HepG2 (cell line): ENCODE measurements around the gene ISOC2. TPM values are rescaled to one million over a fixed set of nuclear protein-coding genes. Genes with fewer than 3 reads are reported as not detected.
A peak's percentile ranks its signal among the peaks of the same experiment; 100 is the strongest.

Source experiments
- CHD4 ChIP-seq: fragments of 200-600 bp; sonication (generic); IDR thresholded peaks from 2 replicates; pipeline ENCODE4 v1.7.0; 2017; ENCODE audit warnings: mild to moderate bottlenecking, low read length, borderline replicate concordance
- FOXK1 ChIP-seq: sonication (generic); formaldehyde crosslinking; IDR thresholded peaks from 2 replicates; pipeline ENCODE4 v1.4.0; 2020; ENCODE audit warnings: low read depth, missing genetic modification reagents, borderline replicate concordance
- GABPB1 ChIP-seq: IDR thresholded peaks from 2 replicates; pipeline ENCODE4 v1.6.1; 2016; ENCODE audit warnings: mild to moderate bottlenecking, missing genetic modification reagents, moderate library complexity, missing compliant biosample characterization
- KDM3A ChIP-seq: IDR thresholded peaks from 2 replicates; pipeline ENCODE4 v1.6.1; 2018; ENCODE audit warnings: low read depth, missing compliant biosample characterization
- KMT2A ChIP-seq: sonication (generic); formaldehyde crosslinking; IDR thresholded peaks from 2 replicates; pipeline ENCODE4 v1.4.0; 2020; ENCODE audit warnings: missing genetic modification reagents
- MXD4 ChIP-seq: IDR thresholded peaks from 2 replicates; pipeline ENCODE4 v1.6.1; 2016; ENCODE audit warnings: mild to moderate bottlenecking, missing biosample characterization, missing genetic modification reagents
- MYC ChIP-seq: sonication (generic); formaldehyde crosslinking; IDR thresholded peaks from 2 replicates; pipeline ENCODE4 v1.9.0; 2021; ENCODE audit warnings: missing genetic modification reagents, borderline replicate concordance
- NFE2L1 ChIP-seq: sonication (generic); formaldehyde crosslinking; IDR thresholded peaks from 2 replicates; pipeline ENCODE4 v1.4.0; 2020; ENCODE audit warnings: missing genetic modification reagents, mild to moderate bottlenecking, borderline replicate concordance
- NFIC ChIP-seq: IDR thresholded peaks from 2 replicates; pipeline ENCODE4 v1.6.1; 2012; ENCODE audit warnings: mild to moderate bottlenecking, low read length, inconsistent platforms
- SIN3B ChIP-seq: fragments of 150-350 bp; IDR thresholded peaks from 2 replicates; pipeline ENCODE4 v1.6.1; 2014; ENCODE audit warnings: low read length
- SIX1 ChIP-seq: sonication (generic); formaldehyde crosslinking; IDR thresholded peaks from 2 replicates; pipeline ENCODE4 v1.4.0; 2020; ENCODE audit warnings: missing genetic modification reagents, borderline replicate concordance
- SMYD3 ChIP-seq: sonication (generic); formaldehyde crosslinking; IDR thresholded peaks from 2 replicates; pipeline ENCODE4 v1.8.1; 2023; ENCODE audit warnings: mild to moderate bottlenecking, missing genetic modification reagents
- TAF1 ChIP-seq: sonication (generic); formaldehyde crosslinking; IDR thresholded peaks from 2 replicates; pipeline ENCODE4 v1.4.0; 2020; ENCODE audit warnings: missing genetic modification reagents
- THAP8 ChIP-seq: sonication (generic); formaldehyde crosslinking; IDR thresholded peaks from 2 replicates; pipeline ENCODE4 v1.5.1; 2020; ENCODE audit warnings: missing genetic modification reagents, mild to moderate bottlenecking, borderline replicate concordance
- THYN1 ChIP-seq: sonication (generic); formaldehyde crosslinking; IDR thresholded peaks from 2 replicates; pipeline ENCODE4 v1.8.1; 2023; ENCODE audit warnings: low read depth, mild to moderate bottlenecking, moderate library complexity, missing genetic modification reagents, borderline replicate concordance
- ZBTB43 ChIP-seq: sonication (generic); formaldehyde crosslinking; conservative IDR thresholded peaks from 2 replicates; pipeline ENCODE4 v1.4.0; 2020; ENCODE audit warnings: missing genetic modification reagents
- ZBTB46 ChIP-seq: sonication (generic); formaldehyde crosslinking; IDR thresholded peaks from 2 replicates; pipeline ENCODE4 v1.4.0; 2020; ENCODE audit warnings: mild to moderate bottlenecking, missing genetic modification reagents, borderline replicate concordance
- ZFP36 ChIP-seq: fragments of 150-350 bp; IDR thresholded peaks from 2 replicates; pipeline ENCODE4 v1.6.1; 2018; ENCODE audit warnings: borderline replicate concordance, low read length, low read depth; ENCODE audit not compliant: partially characterized antibody
- ZFP82 ChIP-seq: sonication (generic); formaldehyde crosslinking; IDR thresholded peaks from 2 replicates; pipeline ENCODE4 v1.5.1; 2020; ENCODE audit warnings: mild to moderate bottlenecking, missing genetic modification reagents, borderline replicate concordance
- ZNF331 ChIP-seq: sonication (generic); formaldehyde crosslinking; IDR thresholded peaks from 2 replicates; pipeline ENCODE4 v1.4.0; 2020; ENCODE audit warnings: missing genetic modification reagents
- ZNF546 ChIP-seq: sonication (generic); formaldehyde crosslinking; conservative IDR thresholded peaks from 2 replicates; pipeline ENCODE4 v1.8.1; 2023; ENCODE audit warnings: mild to moderate bottlenecking, missing genetic modification reagents
- ZNF598 ChIP-seq: sonication (generic); formaldehyde crosslinking; IDR thresholded peaks from 2 replicates; pipeline ENCODE4 v1.5.1; 2020; ENCODE audit warnings: mild to moderate bottlenecking, missing genetic modification reagents, borderline replicate concordance
- ZNF749 ChIP-seq: sonication (generic); formaldehyde crosslinking; IDR thresholded peaks from 2 replicates; pipeline ENCODE4 v1.8.0; 2022; ENCODE audit warnings: mild to moderate bottlenecking, missing genetic modification reagents, moderate library complexity, borderline replicate concordance
- ZNF768 ChIP-seq: sonication (generic); formaldehyde crosslinking; IDR thresholded peaks from 2 replicates; pipeline ENCODE4 v1.4.0; 2020; ENCODE audit warnings: missing genetic modification reagents
- polyA plus RNA-seq, 8 experiments: library from polyadenylated mRNA; depleted of rRNA in 3 of 8; stranded (reverse) in 7 of 8; unstranded in 1 of 8; fragments of >200 nt; fragmentation: Illumina TruSeq in 4 of 8; extraction: Trizol in 4 of 8; gene quantifications; 2 replicates each; pipeline versions ENCODE4 v1.2.1 to v1.2.3, GENCODE V29; 2011 to 2016; ENCODE audit warnings: low read depth in 4 of 8, missing spikeins in 1 of 8, mixed read lengths in 1 of 8; ENCODE audit not compliant: insufficient read depth in 1 of 8
- total RNA-seq, 5 experiments: library from RNA; depleted of rRNA; stranded (reverse); fragments of >200 nt; fragmentation: Illumina TruSeq; extraction: Trizol; gene quantifications; 2 replicates each; pipeline ENCODE4 v1.2.3, GENCODE V29; 2016; ENCODE audit warnings: low read depth in 1 of 5
- TF ChIP-seq, protein P1 (sequence below): sonication (generic); formaldehyde crosslinking; IDR thresholded peaks from 2 replicates; pipeline ENCODE4 v1.8.1; 2023; ENCODE audit warnings: mild to moderate bottlenecking, inconsistent platforms, moderate library complexity, missing genetic modification reagents, borderline replicate concordance

ISOC2 gene
- total and polyA plus RNA-seq, 2 of the 13 experiments (the other 11 are each of a cell fraction or from before 2014, with no cell fraction given): 76.8 to 105 TPM

DNA sequence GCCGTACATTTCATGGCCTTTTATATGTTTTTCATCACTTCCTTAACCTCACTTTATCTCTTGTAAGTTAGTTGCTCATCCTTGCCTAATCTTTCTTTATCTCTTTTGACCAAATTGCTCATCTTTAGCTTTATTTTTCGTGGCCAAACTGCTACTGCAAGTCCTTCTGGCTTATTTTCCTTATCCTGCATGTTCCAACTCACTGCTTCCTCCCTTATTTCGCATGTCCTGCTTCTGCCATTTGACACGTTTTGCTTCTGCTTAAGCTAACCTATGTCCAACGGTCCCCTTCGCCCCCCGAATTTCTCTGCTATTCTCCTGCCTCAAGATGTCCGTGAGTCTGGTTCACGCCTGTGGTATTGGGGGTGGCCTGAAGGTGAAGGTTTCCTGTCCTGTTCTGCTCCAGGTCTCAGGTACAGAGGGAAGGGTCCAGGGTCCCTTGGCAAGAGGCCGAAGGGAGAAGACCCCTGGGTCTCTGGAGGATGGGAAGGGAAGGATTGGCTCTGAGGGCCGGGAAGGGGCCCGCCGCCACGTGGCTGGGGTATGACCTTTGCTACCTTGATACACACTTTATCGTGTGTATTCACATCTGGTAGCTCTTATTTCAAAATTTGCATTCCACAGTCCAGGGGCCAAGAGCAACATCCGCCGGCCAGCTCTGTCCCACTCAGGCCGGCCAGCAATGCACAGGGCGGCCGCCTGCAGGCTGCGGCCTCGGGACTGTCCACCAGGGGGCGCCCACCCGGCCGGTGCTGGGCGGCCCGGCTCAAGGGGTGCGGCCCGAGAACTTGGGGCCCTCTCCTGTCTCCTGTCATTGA lies 6.0 kb upstream of the ISOC2 start (continued):
- TF ChIP-seq, protein P1, sequence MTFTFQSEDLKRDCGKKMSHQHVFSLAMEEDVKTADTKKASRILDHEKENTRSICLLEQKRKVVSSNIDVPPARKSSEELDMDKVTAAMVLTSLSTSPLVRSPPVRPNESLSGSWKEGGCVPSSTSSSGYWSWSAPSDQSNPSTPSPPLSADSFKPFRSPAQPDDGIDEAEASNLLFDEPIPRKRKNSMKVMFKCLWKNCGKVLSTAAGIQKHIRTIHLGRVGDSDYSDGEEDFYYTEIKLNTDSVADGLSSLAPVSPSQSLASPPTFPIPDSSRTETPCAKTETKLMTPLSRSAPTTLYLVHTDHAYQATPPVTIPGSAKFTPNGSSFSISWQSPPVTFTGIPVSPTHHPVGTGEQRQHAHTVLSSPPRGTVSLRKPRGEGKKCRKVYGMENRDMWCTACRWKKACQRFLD (CRISPR knock-in tag): no peak
- TF ChIP-seq SIN3B (no peak), KDM3A (CRISPR knock-in tag) (peak; percentile 55; the same call in 1 of the 2 replicates), SMYD3 (CRISPR knock-in tag) (0 out of 2 replicates have a peak, but pooled peaks have one; percentile 46), ZNF768 (peak; percentile 77), CHD4 (no peak), MYC (CRISPR knock-in tag) (peak; percentile 73), NFIC (no peak), ZNF331 (CRISPR knock-in tag) (peak; percentile 48), GABPB1 (CRISPR knock-in tag) (peak; percentile 74; the same call in 1 of the 2 replicates), ZFP82 (no peak), ZNF749 (CRISPR knock-in tag) (no peak), THYN1 (no peak), ZBTB43 (CRISPR knock-in tag) (0 out of 2 replicates have a peak, but pooled peaks have one; percentile 48), ZNF598 (CRISPR knock-in tag) (peak; percentile 73; the same call in 1 of the 2 replicates), TAF1 (CRISPR knock-in tag) (peak; percentile 23; the same call in 1 of the 2 replicates), MXD4 (CRISPR knock-in tag) (0 out of 2 replicates have a peak, but pooled peaks have one; percentile 26), SIX1 (CRISPR knock-in tag) (peak; percentile 30; the same call in 1 of the 2 replicates), FOXK1 (0 out of 2 replicates have a peak, but pooled peaks have one; percentile 15), NFE2L1 (no peak), ZFP36 (no peak), ZBTB46 (CRISPR knock-in tag) (no peak), KMT2A (no peak), THAP8 (CRISPR knock-in tag) (no peak), ZNF546 (no peak)
